Hepatocyte (in vitro differentiated cells): ENCODE measurements around the gene MYL9. TPM values are rescaled to one million over a fixed set of nuclear protein-coding genes. Genes with fewer than 3 reads are reported as not detected.

Experiments used
- DNase-seq: peaks from one replicate; pipeline ENCODE4 v3.0.0-alpha.2; 2016; ENCODE audit warnings: low spot score
- H2AFZ ChIP-seq: fragments of 200-600 bp; sonication (generic); 2 replicates; pipeline ENCODE4 v1.6.0; 2016; ENCODE audit warnings: antibody characterized with exemption, mild to moderate bottlenecking
- H3K27ac ChIP-seq: fragments of 200-600 bp; sonication (generic); 2 replicates; pipeline ENCODE4 v1.5.1; 2016; ENCODE audit warnings: mild to moderate bottlenecking
- H3K27me3 ChIP-seq: fragments of 200-600 bp; sonication (generic); 2 replicates; pipeline ENCODE4 v1.6.1; 2016
- H3K36me3 ChIP-seq: fragments of 200-600 bp; sonication (generic); replicated peaks from 2 replicates; pipeline ENCODE4 v1.5.1; 2016; ENCODE audit warnings: low read depth; ENCODE audit not compliant: insufficient read depth
- H3K4me1 ChIP-seq: fragments of 200-600 bp; sonication (generic); 2 replicates; pipeline ENCODE4 v1.5.1; 2016; ENCODE audit warnings: mild to moderate bottlenecking, moderate library complexity; ENCODE audit not compliant: insufficient read depth
- H3K4me2 ChIP-seq: fragments of 200-600 bp; sonication (generic); 2 replicates; pipeline ENCODE4 v1.6.0; 2016
- H3K4me3 ChIP-seq: fragments of 200-600 bp; sonication (generic); 2 replicates; pipeline ENCODE4 v1.5.1; 2016; ENCODE audit warnings: mild to moderate bottlenecking
- H3K79me2 ChIP-seq: fragments of 200-600 bp; sonication (generic); 2 replicates; pipeline ENCODE4 v1.6.0; 2017; ENCODE audit warnings: mild to moderate bottlenecking
- H3K9me2 ChIP-seq: fragments of 200-600 bp; sonication (generic); replicated peaks from 2 replicates; pipeline ENCODE4 v1.6.0; 2017; ENCODE audit warnings: mild to moderate bottlenecking; ENCODE audit not compliant: insufficient read depth
- H3K9me3 ChIP-seq: fragments of 200-600 bp; sonication (generic); 2 replicates; pipeline ENCODE4 v1.5.1; 2016; ENCODE audit warnings: low read depth, mild to moderate bottlenecking
- H4K20me1 ChIP-seq: fragments of 200-600 bp; sonication (generic); 2 replicates; pipeline ENCODE4 v1.6.0; 2016; ENCODE audit warnings: mild to moderate bottlenecking; ENCODE audit not compliant: insufficient read depth, poor library complexity, severe bottlenecking
- EZH2 ChIP-seq: fragments of 200-600 bp; sonication (generic); IDR thresholded peaks from 2 replicates; pipeline ENCODE4 v1.6.1; 2016; ENCODE audit warnings: antibody characterized with exemption, mild to moderate bottlenecking, borderline replicate concordance
- EZH2phosphoT487 ChIP-seq: fragments of 200-600 bp; sonication (generic); IDR thresholded peaks from one replicate; pipeline ENCODE4 v1.6.1; 2018; ENCODE audit warnings: antibody characterized with exemption, mild to moderate bottlenecking, low read depth, moderate library complexity; ENCODE audit not compliant: unreplicated experiment, severe bottlenecking
- WGBS: methylation state at CpG from one replicate; pipeline ENCODE4 v1.1.6; 2016; ENCODE audit warnings: low lambda C conversion rate; ENCODE audit errors: missing lambda C conversion rate; 5-methylcytosine and 5-hydroxymethylcytosine counted together
- polyA plus RNA-seq: library from polyadenylated mRNA; unstranded; fragments of >200 nt; fragmentation: Nextera tagmentation; extraction: Ambion mirVana; gene quantifications from 2 replicates; pipeline ENCODE4 v1.2.1, GENCODE V29; 2016
- total RNA-seq: library from RNA; depleted of rRNA; stranded (reverse); fragments of >200 nt; gene quantifications from 2 replicates; pipeline ENCODE4 v1.2.3, GENCODE V29; 2014
- TF ChIP-seq, protein P1 (sequence below): fragments of 200-600 bp; sonication (generic); IDR thresholded peaks from 2 replicates; pipeline ENCODE4 v1.5.1; 2016; ENCODE audit warnings: antibody characterized with exemption, mild to moderate bottlenecking; ENCODE audit not compliant: poor library complexity

The MYL9 gene
- total and polyA plus RNA-seq, 2 experiments from 2014 or later: 31.8 to 169 TPM

DNA sequence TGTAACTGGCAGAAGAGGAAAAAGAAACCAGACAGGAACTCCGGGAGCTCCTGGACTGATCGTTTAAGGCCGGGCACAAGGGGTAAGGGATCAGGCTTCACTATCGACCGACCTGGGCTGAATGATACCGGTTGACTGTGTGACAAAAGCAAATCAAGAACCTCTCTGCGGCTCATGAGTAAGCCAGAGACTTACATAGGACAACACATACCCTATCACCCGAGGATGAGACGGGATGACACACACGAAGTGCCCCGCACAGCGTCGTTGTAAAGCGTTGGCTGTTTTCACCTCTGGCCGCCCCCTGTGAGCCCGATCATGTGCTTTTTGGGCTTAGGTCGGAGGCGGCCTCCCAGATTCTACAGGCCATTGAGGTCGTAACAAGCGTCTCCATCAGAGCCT lies 31.4 kb downstream of the MYL9 start:
- Histone ChIP-seq H2AFZ (peak overlapping the region; percentile 68), H3K4me2 (peak overlapping the region; percentile 90), H3K4me3 (peak overlapping the region; percentile 33), H3K79me2 (peaks cover 40% of the 10 kb centered on the region), H3K9me2 (no peaks in the 10 kb centered on the region), H3K9me3 (no peaks in the 10 kb centered on the region), H3K27ac (peak overlapping the region; percentile 96), H4K20me1 (peaks cover 19% of the 10 kb centered on the region), H3K36me3 (no peaks in the 10 kb centered on the region), H3K4me1 (peaks cover 27% of the 10 kb centered on the region), H3K27me3 (no peaks in the 10 kb centered on the region)
- peak; percentile 61 for DNase-seq
- TF ChIP-seq EZH2 (no peak), EZH2phosphoT487 (no peak)
- TF ChIP-seq, protein P1, sequence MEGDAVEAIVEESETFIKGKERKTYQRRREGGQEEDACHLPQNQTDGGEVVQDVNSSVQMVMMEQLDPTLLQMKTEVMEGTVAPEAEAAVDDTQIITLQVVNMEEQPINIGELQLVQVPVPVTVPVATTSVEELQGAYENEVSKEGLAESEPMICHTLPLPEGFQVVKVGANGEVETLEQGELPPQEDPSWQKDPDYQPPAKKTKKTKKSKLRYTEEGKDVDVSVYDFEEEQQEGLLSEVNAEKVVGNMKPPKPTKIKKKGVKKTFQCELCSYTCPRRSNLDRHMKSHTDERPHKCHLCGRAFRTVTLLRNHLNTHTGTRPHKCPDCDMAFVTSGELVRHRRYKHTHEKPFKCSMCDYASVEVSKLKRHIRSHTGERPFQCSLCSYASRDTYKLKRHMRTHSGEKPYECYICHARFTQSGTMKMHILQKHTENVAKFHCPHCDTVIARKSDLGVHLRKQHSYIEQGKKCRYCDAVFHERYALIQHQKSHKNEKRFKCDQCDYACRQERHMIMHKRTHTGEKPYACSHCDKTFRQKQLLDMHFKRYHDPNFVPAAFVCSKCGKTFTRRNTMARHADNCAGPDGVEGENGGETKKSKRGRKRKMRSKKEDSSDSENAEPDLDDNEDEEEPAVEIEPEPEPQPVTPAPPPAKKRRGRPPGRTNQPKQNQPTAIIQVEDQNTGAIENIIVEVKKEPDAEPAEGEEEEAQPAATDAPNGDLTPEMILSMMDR: no peak
- WGBS: 11% methylated on average over 20 of the region's 20 CpGs

DNA sequence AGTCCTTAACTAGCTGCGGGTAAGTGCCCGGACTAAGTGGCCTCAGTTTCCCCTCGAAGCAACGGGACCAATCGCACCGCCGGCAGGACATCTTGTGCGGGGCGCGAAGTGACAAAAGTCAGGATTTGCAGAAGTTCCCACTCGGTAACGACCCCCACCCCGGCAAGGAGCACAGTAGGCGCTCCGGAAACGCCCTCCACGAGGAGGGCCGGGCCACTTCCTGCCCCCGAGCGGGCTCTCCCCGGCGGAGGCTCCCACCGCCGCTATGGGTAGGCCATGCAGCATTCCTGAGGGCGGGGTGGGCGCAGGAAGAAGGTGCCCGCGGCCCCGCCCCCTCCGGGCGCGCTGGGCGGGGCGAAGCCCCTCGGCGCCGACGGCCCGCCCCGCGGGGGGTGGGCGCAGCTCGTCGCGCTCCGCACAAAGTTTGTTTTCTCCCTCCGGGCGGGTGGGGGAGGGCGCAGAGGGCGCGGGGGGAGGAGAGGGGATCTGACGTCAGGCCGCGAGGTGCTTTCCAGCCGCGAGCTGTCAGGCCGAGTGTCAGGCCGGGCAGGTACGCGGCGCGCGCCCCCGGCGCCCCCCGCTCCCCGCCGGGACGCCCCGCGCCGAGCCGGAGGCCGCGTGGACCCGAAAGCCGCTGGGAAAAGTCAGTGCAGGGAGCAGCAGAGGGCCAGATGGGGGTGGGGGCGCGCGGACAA lies 31.9 kb downstream of the MYL9 start, which contains the start of gene TGIF2:
TSS of gene TGIF2 (plus strand) at position 495 of the 695 bp plus-strand sequence. CDS start 5,178 bp downstream, outside the sequence.
- no peaks in the 10 kb centered on the region for H3K36me3 ChIP-seq

DNA sequence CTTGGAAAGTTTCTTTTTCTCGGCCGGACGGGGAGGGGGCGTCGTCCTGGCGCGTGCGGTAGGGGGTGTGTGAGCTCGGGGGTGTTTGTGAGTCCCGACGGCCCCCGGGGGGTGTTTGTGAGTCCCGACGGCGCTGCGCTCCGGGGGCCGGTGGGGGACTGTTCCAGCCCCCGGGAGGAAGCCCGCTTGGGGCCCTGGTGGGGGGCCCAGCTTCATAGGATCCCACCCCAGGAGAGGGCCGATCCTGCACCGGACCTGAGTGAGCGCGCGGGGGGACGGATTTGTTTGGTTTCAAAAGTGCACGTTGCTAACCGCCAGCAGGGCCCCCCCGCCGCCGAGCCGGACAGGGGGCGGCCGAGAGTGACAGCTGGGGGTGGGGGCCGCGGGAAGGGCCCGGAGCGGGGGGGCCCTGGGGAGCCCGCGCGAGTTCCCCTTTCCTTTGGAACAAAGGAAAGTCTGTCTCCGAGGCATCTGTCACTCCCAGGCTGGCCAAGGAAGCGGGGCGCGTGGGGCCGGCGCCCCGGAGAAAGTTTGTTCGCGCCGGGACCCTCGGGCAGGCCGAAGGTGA lies 32.6 kb downstream of the MYL9 start:
- Histone ChIP-seq H3K4me2 (peak overlapping the region; percentile 90), H2AFZ (peak overlapping the region; percentile 78), H3K27ac (peak overlapping the region; percentile 96), H3K4me1 (peaks cover 27% of the 10 kb centered on the region), H3K9me3 (no peaks in the 10 kb centered on the region), H3K9me2 (no peaks in the 10 kb centered on the region), H3K79me2 (peaks cover 52% of the 10 kb centered on the region), H3K4me3 (peak overlapping the region; percentile 89), H3K36me3 (no peaks in the 10 kb centered on the region), H4K20me1 (peaks cover 28% of the 10 kb centered on the region), H3K27me3 (no peaks in the 10 kb centered on the region)
- DNase-seq: no peak
- TF ChIP-seq EZH2phosphoT487 (no peak), EZH2 (no peak)
- TF ChIP-seq, protein P1: no peak
- under 1% methylated on average over 31 of the region's 53 CpGs for WGBS

More for the DNA sequence above, 31.9 kb downstream of the MYL9 start, which contains the start of gene TGIF2:
- Histone ChIP-seq H3K79me2 (peaks cover 45% of the 10 kb centered on the region), H3K4me1 (peaks cover 27% of the 10 kb centered on the region), H3K4me3 (peak within 1 kb of the TSS; percentile 89), H2AFZ (peak within 1 kb of the TSS; percentile 78), H4K20me1 (peaks cover 24% of the 10 kb centered on the region), H3K4me2 (peak within 1 kb of the TSS; percentile 90), H3K9me2 (no peaks in the 10 kb centered on the region), H3K27ac (peak within 1 kb of the TSS; percentile 96), H3K9me3 (no peaks in the 10 kb centered on the region), H3K27me3 (no peaks in the 10 kb centered on the region)
- WGBS: under 1% methylated on average over 23 of the region's 80 CpGs
- peak; percentile 97 for DNase-seq
- TF ChIP-seq, protein P1: no peak
- no peak for TF ChIP-seq EZH2phosphoT487
- no peak for TF ChIP-seq EZH2
